Calu3 (cell line): Measurements from ENCODE around the gene THUMPD3. TPM values are rescaled to one million over a fixed set of nuclear protein-coding genes. Genes with fewer than 3 reads are reported as not detected.

ENCODE experiments used
- BruUV-seq: library from RNA; stranded (reverse); fragments of 400-500 nt; replicated peaks from 2 replicates; lab custom pipeline; 2021; lab: Mats Ljungman, UMichigan
- CTCF ChIA-PET: fragments of 300-600 bp; sonication (Branson Sonifier 250); formaldehyde crosslinking; loops from one replicate; lab custom pipeline; 2022; ENCODE audit warnings: antibody characterized with exemption; lab: Charles Lee
- DNase-seq: peaks from one replicate; pipeline ENCODE4 v3.0.0; 2022
- H3K27ac Mint-ChIP-seq: one replicate; pipeline ENCODE4 v1.8.0; 2022; ENCODE audit warnings: mixed read lengths; ENCODE audit not compliant: unreplicated experiment
- H3K27me3 Mint-ChIP-seq: one replicate; pipeline ENCODE4 v1.8.0; 2022; ENCODE audit warnings: mixed read lengths; ENCODE audit not compliant: unreplicated experiment
- H3K36me3 Mint-ChIP-seq: one replicate; pipeline ENCODE4 v1.8.0; 2022; ENCODE audit warnings: mild to moderate bottlenecking, moderate library complexity, mixed read lengths; ENCODE audit not compliant: insufficient read depth, unreplicated experiment
- H3K4me1 Mint-ChIP-seq: one replicate; pipeline ENCODE4 v1.8.0; 2022; ENCODE audit warnings: mild to moderate bottlenecking, low read depth, mixed read lengths; ENCODE audit not compliant: unreplicated experiment
- H3K4me3 Mint-ChIP-seq: one replicate; pipeline ENCODE4 v1.8.0; 2022; ENCODE audit warnings: mild to moderate bottlenecking, low read depth, moderate library complexity, mixed read lengths; ENCODE audit not compliant: unreplicated experiment
- H3K9me3 Mint-ChIP-seq: one replicate; pipeline ENCODE4 v1.8.0; 2022; ENCODE audit warnings: low read depth, mixed read lengths; ENCODE audit not compliant: unreplicated experiment
- CTCF ChIP-seq: fragments of 200-600 bp; IDR thresholded peaks from one replicate; pipeline ENCODE4 v1.8.0; 2022; ENCODE audit warnings: antibody characterized with exemption; ENCODE audit not compliant: unreplicated experiment
- intact Hi-C: fragments of 100-400 bp; cut with micrococcal nuclease; formaldehyde crosslinking; loops from one replicate; pipeline ENCODE4 v1.10.0; 2022; ENCODE audit not compliant: unreplicated experiment
- total RNA-seq: library from RNA; stranded (reverse); gene quantifications from 2 replicates; pipeline ENCODE4 v1.2.3, GENCODE V29; 2022

Gene THUMPD3
- total RNA-seq, 1 experiment from 2014 or later, result 57.7 TPM

GRCh38 chr3:9332250-9333030 is 30.4 kb upstream of the THUMPD3 start:
- H3K27me3 Mint-ChIP-seq, result no peaks in the 10 kb centered on the region
- no peaks in the 10 kb centered on the region for H3K4me1 Mint-ChIP-seq
- CTCF ChIA-PET, result interaction anchor here (0.6 kb wide), 1 partner anchor 1979 kb away, joined by 5 read pairs; no protein-coding TSS in a partner anchor
- intact Hi-C loops, result no loop called here
- H3K4me3 Mint-ChIP-seq, result no peak overlapping the region
- BruUV-seq, result no TSS peak
- no peaks in the 10 kb centered on the region for H3K36me3 Mint-ChIP-seq
- no peak overlapping the region for H3K27ac Mint-ChIP-seq
- no peak for DNase-seq
- TF ChIP-seq CTCF, result no peak
- H3K9me3 Mint-ChIP-seq, result no peaks in the 10 kb centered on the region

GRCh38 chr3:9339761-9340471 is 22.9 kb upstream of the THUMPD3 start:
- CTCF ChIA-PET, result no interaction called here
- no peaks in the 10 kb centered on the region for H3K9me3 Mint-ChIP-seq
- no TSS peak for BruUV-seq
- DNase-seq, result no peak
- H3K4me1 Mint-ChIP-seq, result peaks cover 24% of the 10 kb centered on the region
- peak overlapping the region; percentile 10 for H3K27ac Mint-ChIP-seq
- intact Hi-C loops, result no loop called here
- no peaks in the 10 kb centered on the region for H3K36me3 Mint-ChIP-seq
- H3K4me3 Mint-ChIP-seq, result no peak overlapping the region
- no peaks in the 10 kb centered on the region for H3K27me3 Mint-ChIP-seq
- TF ChIP-seq CTCF, result no peak

GRCh38 chr3:9340472-9340902 is 22.4 kb upstream of the THUMPD3 start:
- intact Hi-C loops, result no loop called here
- Mint-ChIP-seq H3K4me1 (peaks cover 24% of the 10 kb centered on the region), H3K27ac (peak overlapping the region; percentile 10), H3K9me3 (no peaks in the 10 kb centered on the region), H3K27me3 (no peaks in the 10 kb centered on the region), H3K4me3 (no peak overlapping the region), H3K36me3 (no peaks in the 10 kb centered on the region)
- CTCF ChIA-PET, result no interaction called here
- TF ChIP-seq CTCF, result no peak
- no peak for DNase-seq
- BruUV-seq, result no TSS peak

GRCh38 chr3:9342696-9343095 is 20.2 kb upstream of the THUMPD3 start:
- H3K4me3 Mint-ChIP-seq, result no peak overlapping the region
- H3K9me3 Mint-ChIP-seq, result no peaks in the 10 kb centered on the region
- CTCF ChIA-PET, result interaction anchor here (1.1 kb wide), 1 partner anchor 10 kb away, joined by 3 read pairs; no protein-coding TSS in a partner anchor
- no peak overlapping the region for H3K27ac Mint-ChIP-seq
- BruUV-seq, result no TSS peak
- TF ChIP-seq CTCF, result no peak
- H3K36me3 Mint-ChIP-seq, result no peaks in the 10 kb centered on the region
- no peaks in the 10 kb centered on the region for H3K27me3 Mint-ChIP-seq
- intact Hi-C loops, result no loop called here
- no peak for DNase-seq
- H3K4me1 Mint-ChIP-seq, result peaks cover 24% of the 10 kb centered on the region
